Tibial nerve (tissue), 4 donors: ENCODE data around the gene GTF2A1L. TPM values are rescaled to one million over a fixed set of nuclear protein-coding genes. Genes with fewer than 3 reads are reported as not detected.

Experiments used
- DNase-seq, 2 donors: peaks; one replicate each; pipeline ENCODE4 v3.0.0-alpha.2; 2019; ENCODE audit warnings: low spot score in 2 of 2
- H3K27ac ChIP-seq, 4 donors: fragments of 200-600 bp; sonication (generic) in 3 of 4; one replicate each; pipeline ENCODE4 v1.5.1; 2017 to 2019; ENCODE audit warnings: mild to moderate bottlenecking in 1 of 4
- H3K27me3 ChIP-seq, 2 donors: fragments of 200-600 bp; sonication (generic) in 1 of 2; one replicate each; pipeline versions ENCODE4 v1.5.1 to v1.6.0; 2017 to 2019
- H3K36me3 ChIP-seq, 3 donors: fragments of 200-600 bp; sonication (generic); one replicate each; pipeline ENCODE4 v1.5.1; 2018 to 2019
- H3K4me1 ChIP-seq, 4 donors: fragments of 200-600 bp; sonication (generic) in 3 of 4; one replicate each; pipeline ENCODE4 v1.5.1; 2017 to 2019
- H3K4me3 ChIP-seq, 4 donors: fragments of 200-600 bp; sonication (generic) in 3 of 4; one replicate each; pipeline ENCODE4 v1.5.1; 2017 to 2019; ENCODE audit warnings: mild to moderate bottlenecking in 1 of 4, moderate library complexity in 1 of 4
- H3K9me3 ChIP-seq, 4 donors: fragments of 200-600 bp; sonication (generic) in 3 of 4; one replicate each; pipeline ENCODE4 v1.5.1; 2017 to 2019
- CTCF ChIP-seq, 5 experiments: fragments of 200-600 bp in 3 of 5; fragments of 450-650 bp in 2 of 5; sonication (generic) in 3 of 5; IDR thresholded peaks; one replicate each; pipeline ENCODE4 v1.5.1; 2016 to 2019; ENCODE audit warnings: antibody characterized with exemption in 5 of 5, mild to moderate bottlenecking in 3 of 5, moderate library complexity in 2 of 5
- EP300 ChIP-seq, 2 donors: sonication (generic); formaldehyde crosslinking; IDR thresholded peaks; one replicate each; pipeline ENCODE4 v1.6.1; 2017; ENCODE audit warnings: antibody characterized with exemption in 2 of 2, mild to moderate bottlenecking in 1 of 2
- POLR2A ChIP-seq, 2 donors: fragments of 450-650 bp; IDR thresholded peaks; one replicate each; pipeline ENCODE4 v1.6.1; 2017; ENCODE audit warnings: antibody characterized with exemption in 2 of 2, mild to moderate bottlenecking in 2 of 2, moderate library complexity in 2 of 2
- WGBS, 2 donors: methylation state at CpG; one replicate each; pipeline ENCODE4 v1.1.5; 2018; 5-methylcytosine and 5-hydroxymethylcytosine counted together
- total RNA-seq, 4 donors: library from RNA; depleted of rRNA; stranded (reverse); fragments of >200 nt; gene quantifications; one replicate each; pipeline ENCODE4 v1.1.0, GENCODE V29; 2016

The GTF2A1L gene
- 1 to 10 TPM; 2.5 to 9.9 (median 6.7) TPM for total RNA-seq

DNA sequence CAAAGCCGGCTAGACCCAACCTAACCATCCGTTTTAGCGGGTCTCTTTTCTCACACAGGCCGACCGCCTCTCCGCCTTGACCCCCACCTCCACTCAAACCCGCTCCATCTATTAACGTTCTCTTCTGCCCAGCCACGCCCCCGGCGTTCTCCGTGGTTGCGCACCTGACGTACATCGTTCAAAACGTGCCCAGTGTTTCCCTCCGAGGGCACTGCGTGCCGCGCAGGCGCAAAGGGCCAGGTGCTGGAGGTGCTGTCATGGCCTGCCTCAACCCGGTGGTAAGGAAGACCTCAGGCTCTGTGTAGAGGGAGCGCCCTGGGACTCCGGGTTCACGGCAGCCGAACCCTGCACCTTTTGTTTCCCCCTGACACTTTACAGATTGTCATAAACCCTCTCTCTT, at the start of gene GTF2A1L:
Gene GTF2A1L (plus strand): TSS at position 239 of the 400 bp plus-strand sequence. CDS start 19 bp downstream, at position 258.
- peaks cover 0 to 5% (median 0%) of the 10 kb centered on the region in 4 donors for H3K9me3 ChIP-seq
- DNase-seq, result no peak
- H3K36me3 ChIP-seq, result no peaks in the 10 kb centered on the region
- H3K4me3 ChIP-seq, result no peak within 1 kb of the TSS
- no peaks in the 10 kb centered on the region for H3K27me3 ChIP-seq
- WGBS, 2 donors, result 78 to 83% methylated on average over 26 of the region's 26 CpGs
- H3K27ac ChIP-seq, result no peak within 1 kb of the TSS
- no peaks in the 10 kb centered on the region for H3K4me1 ChIP-seq
- no peak for TF ChIP-seq EP300 (IDR thresholded peaks at IDR 0.05)

DNA sequence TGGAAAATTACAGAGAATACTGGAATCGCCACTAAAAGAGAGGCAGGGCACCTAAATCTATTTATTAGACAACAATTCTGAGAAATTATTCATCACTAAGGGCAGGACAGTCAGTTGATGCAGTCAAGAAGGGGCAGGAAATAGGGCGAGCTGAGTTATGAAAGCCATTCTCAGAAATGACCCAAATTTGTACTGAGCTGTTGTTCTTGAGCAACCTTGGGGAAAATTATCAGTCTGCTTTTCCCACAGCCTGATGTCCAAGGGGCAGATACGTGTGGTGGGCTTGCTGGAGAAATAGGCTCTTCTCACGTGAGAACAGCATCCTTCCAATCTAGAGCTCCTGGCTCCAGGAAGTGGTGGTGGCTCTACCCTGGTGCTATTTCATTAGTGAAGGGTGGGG, 49.1 kb upstream of the GTF2A1L start:
- Histone ChIP-seq H3K27ac (peak overlapping the region in 2 of 4 donors; percentile 74 to 80), H3K27me3 (no peaks in the 10 kb centered on the region), H3K9me3 (no peaks in the 10 kb centered on the region), H3K36me3 (no peaks in the 10 kb centered on the region), H3K4me3 (no peak overlapping the region), H3K4me1 (peaks cover 0 to 64% (median 26%) of the 10 kb centered on the region in 4 donors)
- peak; percentile 44 to 46 for TF ChIP-seq EP300 (IDR thresholded peaks at IDR 0.05)
- TF ChIP-seq POLR2A (IDR thresholded peaks at IDR 0.05), result no peak
- WGBS, 2 donors, result 56 to 76% methylated on average over 4 of the region's 4 CpGs
- no peak for DNase-seq

DNA sequence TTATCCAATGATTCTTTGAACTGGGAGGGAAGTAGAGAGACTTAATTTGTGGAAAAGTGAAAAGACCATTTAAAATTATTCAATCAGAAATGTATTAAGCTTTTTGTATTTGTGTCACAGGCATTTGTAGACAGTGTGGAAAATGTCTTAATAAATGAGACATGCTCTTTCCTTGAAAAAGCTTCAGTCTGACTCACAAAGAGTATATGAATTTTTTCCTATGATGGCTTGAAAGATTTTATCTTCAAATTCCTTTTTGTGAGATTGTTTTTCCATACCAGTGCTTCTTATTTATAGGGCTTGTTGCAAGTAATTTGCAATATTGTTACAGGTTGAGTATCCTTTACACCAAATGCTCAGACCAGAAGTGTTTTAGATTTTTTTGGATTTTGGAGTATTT, 48.2 kb upstream of the GTF2A1L start:
- no peak for TF ChIP-seq EP300 (IDR thresholded peaks at IDR 0.05)
- TF ChIP-seq POLR2A (IDR thresholded peaks at IDR 0.05), result no peak
- H3K36me3 ChIP-seq, result no peaks in the 10 kb centered on the region
- H3K4me1 ChIP-seq, result peaks cover 0 to 64% (median 26%) of the 10 kb centered on the region in 4 donors
- no peak for DNase-seq
- H3K27ac ChIP-seq, result peak overlapping the region in 1 of 4 donors; percentile 80
- H3K9me3 ChIP-seq, result no peaks in the 10 kb centered on the region
- H3K27me3 ChIP-seq, result no peaks in the 10 kb centered on the region
- H3K4me3 ChIP-seq, result no peak overlapping the region

DNA sequence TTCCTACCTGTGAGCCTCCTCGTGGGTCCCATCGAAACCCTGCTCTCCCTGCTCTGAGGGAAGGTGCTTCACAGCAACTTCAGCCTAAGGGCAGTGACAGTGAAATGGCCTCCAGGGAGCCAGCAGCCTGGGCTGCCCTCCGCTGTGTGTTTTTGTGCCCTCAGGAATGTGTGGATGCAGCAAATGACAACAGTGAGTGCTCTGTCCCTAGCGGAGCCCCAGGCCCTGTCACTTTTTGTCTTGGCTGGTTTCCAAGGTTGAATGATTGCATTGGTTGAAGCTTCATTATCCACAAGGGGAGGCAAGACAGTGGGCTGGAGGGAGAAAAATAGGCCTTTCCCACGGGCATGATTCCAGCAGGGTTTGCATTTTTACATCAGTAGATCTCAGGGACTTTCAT, 44.8 kb upstream of the GTF2A1L start:
- no peaks in the 10 kb centered on the region for H3K27me3 ChIP-seq
- peaks cover 0 to 41% (median 19%) of the 10 kb centered on the region in 4 donors for H3K4me1 ChIP-seq
- TF ChIP-seq EP300 (IDR thresholded peaks at IDR 0.05) (no peak), POLR2A (IDR thresholded peaks at IDR 0.05) (no peak), CTCF (IDR thresholded peaks at IDR 0.05) (no peak)
- peak overlapping the region in 3 of 4 donors; percentile 7 to 67 (median 25) for H3K27ac ChIP-seq
- no peak overlapping the region for H3K4me3 ChIP-seq
- no peaks in the 10 kb centered on the region for H3K36me3 ChIP-seq
- no peak for DNase-seq
- 42 to 44% methylated on average over 5 of the region's 5 CpGs for WGBS, 2 donors
- no peaks in the 10 kb centered on the region for H3K9me3 ChIP-seq

GRCh38 chr2:48574353-48575287, 43.0 kb upstream of the GTF2A1L start:
- no peaks in the 10 kb centered on the region for H3K36me3 ChIP-seq
- H3K4me3 ChIP-seq, result no peak overlapping the region
- no peak for DNase-seq
- no peak overlapping the region for H3K27ac ChIP-seq
- WGBS, 2 donors, result 78 to 84% methylated on average over 9 of the region's 9 CpGs
- peaks cover 0 to 23% (median 7%) of the 10 kb centered on the region in 4 donors for H3K4me1 ChIP-seq
- H3K27me3 ChIP-seq, result no peaks in the 10 kb centered on the region
- H3K9me3 ChIP-seq, result no peaks in the 10 kb centered on the region
- no peak for TF ChIP-seq EP300 (IDR thresholded peaks at IDR 0.05)
- TF ChIP-seq CTCF (IDR thresholded peaks at IDR 0.05), result no peak
- TF ChIP-seq POLR2A (IDR thresholded peaks at IDR 0.05), result no peak

DNA sequence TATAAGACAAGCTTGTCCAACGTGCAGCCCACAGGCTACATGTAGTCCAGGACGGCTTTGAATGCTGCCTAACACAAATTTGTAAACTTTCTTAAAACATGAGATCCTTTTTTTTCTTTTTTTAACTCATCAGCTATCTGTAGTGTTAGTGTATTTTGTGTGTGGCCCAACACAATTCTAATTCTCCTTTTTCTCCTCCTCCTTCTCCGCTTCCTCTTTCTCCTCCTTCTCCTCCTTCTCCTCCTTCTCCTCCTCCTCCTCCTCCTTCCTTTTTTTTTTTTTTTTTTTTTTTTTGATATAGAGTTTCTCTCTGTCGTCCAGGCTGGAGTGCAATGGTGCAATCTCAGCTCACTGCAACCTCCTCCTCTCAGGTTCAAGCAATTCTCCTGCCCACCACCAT, 39.3 kb upstream of the GTF2A1L start:
- Histone ChIP-seq H3K4me3 (no peak overlapping the region), H3K4me1 (peaks cover 0 to 2% (median under 1%) of the 10 kb centered on the region in 4 donors), H3K27me3 (no peaks in the 10 kb centered on the region), H3K9me3 (no peaks in the 10 kb centered on the region), H3K27ac (no peak overlapping the region), H3K36me3 (peaks cover 0 to 24% (median 0%) of the 10 kb centered on the region in 3 donors)
- no peak for DNase-seq
- TF ChIP-seq CTCF (IDR thresholded peaks at IDR 0.05) (no peak), POLR2A (IDR thresholded peaks at IDR 0.05) (no peak), EP300 (IDR thresholded peaks at IDR 0.05) (no peak)
- 77 to 91% methylated on average over 4 of the region's 4 CpGs for WGBS, 2 donors
